Chondrocyte (in vitro differentiated cells): ENCODE results near the gene LMO7. TPM values are rescaled to one million over a fixed set of nuclear protein-coding genes. Genes with fewer than 3 reads are reported as not detected.
"Not testable (repeated sequence)": the region's sequence is repeated elsewhere in the genome, so short reads cannot be mapped to it uniquely, and the experiment has no call there.

Experiments used
- DNase-seq: peaks from one replicate; pipeline ENCODE4 v3.0.0; 2021; ENCODE audit warnings: mixed read lengths, low spot score
- H3K27ac Mint-ChIP-seq: one replicate; pipeline ENCODE4 v1.8.0; 2021; ENCODE audit warnings: mild to moderate bottlenecking, moderate library complexity, mixed read lengths; ENCODE audit not compliant: unreplicated experiment
- H3K27me3 Mint-ChIP-seq: 2 replicates; pipeline ENCODE4 v1.8.0; 2021; ENCODE audit warnings: low read depth, mixed read lengths
- H3K36me3 Mint-ChIP-seq: 2 replicates; pipeline ENCODE4 v1.8.0; 2021; ENCODE audit warnings: low read depth, mixed read lengths
- H3K4me1 Mint-ChIP-seq: 2 replicates; pipeline ENCODE4 v1.8.0; 2021; ENCODE audit warnings: low read depth, mild to moderate bottlenecking, mixed read lengths
- H3K4me3 Mint-ChIP-seq: one replicate; pipeline ENCODE4 v1.8.0; 2021; ENCODE audit warnings: mild to moderate bottlenecking, moderate library complexity, mixed read lengths; ENCODE audit not compliant: unreplicated experiment
- H3K9me3 Mint-ChIP-seq: 2 replicates; pipeline ENCODE4 v1.8.0; 2021; ENCODE audit warnings: low read depth, mixed read lengths
- CTCF ChIP-seq: fragments of 200-600 bp; sonication (generic); IDR thresholded peaks from 2 replicates; pipeline ENCODE4 v1.5.0; 2021; ENCODE audit warnings: antibody characterized with exemption, mild to moderate bottlenecking, moderate library complexity
- total RNA-seq: library from RNA; stranded (reverse); gene quantifications from 3 replicates; pipeline ENCODE4 v1.2.1, GENCODE V29; 2021

The LMO7 gene
- total RNA-seq, 1 donor from 2014 or later: 199 TPM

- H3K4me3 Mint-ChIP-seq: no peak overlapping the region
- no peak for DNase-seq
- H3K36me3 Mint-ChIP-seq: no peaks in the 10 kb centered on the region
- no peaks in the 10 kb centered on the region for H3K27me3 Mint-ChIP-seq
- no peak for TF ChIP-seq CTCF
- H3K4me1 Mint-ChIP-seq: peaks cover 25% of the 10 kb centered on the region
- no peaks in the 10 kb centered on the region for H3K9me3 Mint-ChIP-seq
- no peak overlapping the region for H3K27ac Mint-ChIP-seq
These were observed 154.3 kb downstream of the LMO7 start for GRCh38 chr13:75790198-75790970.

- no peaks in the 10 kb centered on the region for H3K9me3 Mint-ChIP-seq
- peak overlapping the region; percentile 24 for H3K27ac Mint-ChIP-seq
- no peak overlapping the region for H3K4me3 Mint-ChIP-seq
- peaks cover 12% of the 10 kb centered on the region for H3K36me3 Mint-ChIP-seq
- DNase-seq: no peak
- H3K27me3 Mint-ChIP-seq: no peaks in the 10 kb centered on the region
- TF ChIP-seq CTCF: no peak
- peaks cover 25% of the 10 kb centered on the region for H3K4me1 Mint-ChIP-seq
These were observed 156.5 kb downstream of the LMO7 start for GRCh38 chr13:75792526-75793187.

- Mint-ChIP-seq H3K4me1 (peaks cover 25% of the 10 kb centered on the region), H3K36me3 (peaks cover 12% of the 10 kb centered on the region)
- H3K4me3 Mint-ChIP-seq, H3K27ac Mint-ChIP-seq, H3K27me3 Mint-ChIP-seq, DNase-seq, H3K9me3 Mint-ChIP-seq: not testable (repeated sequence)
These were observed 157.0 kb downstream of the LMO7 start for GRCh38 chr13:75793188-75793567.

- no peak overlapping the region for H3K4me3 Mint-ChIP-seq
- peaks cover 25% of the 10 kb centered on the region for H3K4me1 Mint-ChIP-seq
- H3K27ac Mint-ChIP-seq: no peak overlapping the region
- H3K36me3 Mint-ChIP-seq: peaks cover 15% of the 10 kb centered on the region
- no peaks in the 10 kb centered on the region for H3K27me3 Mint-ChIP-seq
- DNase-seq: no peak
- no peaks in the 10 kb centered on the region for H3K9me3 Mint-ChIP-seq
- no peak for TF ChIP-seq CTCF
These were observed 158.5 kb downstream of the LMO7 start for GRCh38 chr13:75794663-75795062.

GRCh38 chr13:75795274-75795673 lies 159.1 kb downstream of the LMO7 start:
- H3K36me3 Mint-ChIP-seq: peaks cover 17% of the 10 kb centered on the region
- H3K27me3 Mint-ChIP-seq: no peaks in the 10 kb centered on the region
- no peak for TF ChIP-seq CTCF
- peaks cover 28% of the 10 kb centered on the region for H3K4me1 Mint-ChIP-seq
- no peaks in the 10 kb centered on the region for H3K9me3 Mint-ChIP-seq
- no peak overlapping the region for H3K4me3 Mint-ChIP-seq
- no peak overlapping the region for H3K27ac Mint-ChIP-seq
- no peak for DNase-seq
